ENCODE data around the gene KAZN.

The KAZN gene

GRCh38 chr1:15153184-15153841 is 554.8 kb downstream of the KAZN start, which contains the start of gene TMEM51:
Gene TMEM51, plus strand, starts transcription at chr1:15153747. Its CDS starts 61,341 bp downstream, at chr1:15215088.
- no peak for DNase-seq

GRCh38 chr1:15153842-15154479 is 555.5 kb downstream of the KAZN start:
- no peak for DNase-seq

- DNase-seq = no peak
Observed at GRCh38 chr1:15154480-15155036, 556.1 kb downstream of the KAZN start.

GRCh38 chr1:15155191-15155590 is 556.7 kb downstream of the KAZN start:
- no peak for DNase-seq

GRCh38 chr1:15155888-15156741 is 557.6 kb downstream of the KAZN start:
- DNase-seq = no peak

GRCh38 chr1:15156807-15157380 is 558.4 kb downstream of the KAZN start:
- DNase-seq = no peak

- no peak for DNase-seq
Observed at GRCh38 chr1:15157524-15158399, 559.3 kb downstream of the KAZN start.

GRCh38 chr1:15158506-15159165 is 560.2 kb downstream of the KAZN start:
- DNase-seq = no peak

GRCh38 chr1:15159166-15159555 is 560.7 kb downstream of the KAZN start:
- no peak for DNase-seq

- DNase-seq = no peak
Observed at GRCh38 chr1:15160626-15161025, 562.1 kb downstream of the KAZN start.

GRCh38 chr1:15167386-15167785 is 568.9 kb downstream of the KAZN start:
- no peak for DNase-seq

All from CD4-positive, alpha-beta T cell treated with Interleukin-12 subunit alpha and Interleukin-12 subunit beta, for 1 hour (primary cell).